ENCODE measurements around the gene SMC3.

Gene SMC3

GRCh38 chr10:110572862-110573261 lies 5.4 kb downstream of the SMC3 start:
- TF ChIP-seq EP300 (IDR thresholded peaks at IDR 0.05; ENCODE audit: borderline replicate concordance) (no peak), TCF12 (IDR thresholded peaks at IDR 0.05; ENCODE audit: low read depth) (no peak), TAF1 (IDR thresholded peaks at IDR 0.05; ENCODE audit: low read depth) (no peak), TEAD4 (IDR thresholded peaks at IDR 0.05) (no peak), FOXM1 (IDR thresholded peaks at IDR 0.05; ENCODE audit: borderline replicate concordance, low read depth) (no peak), CREB1 (IDR thresholded peaks at IDR 0.05; ENCODE audit: low read depth) (no peak), REST (IDR thresholded peaks at IDR 0.05; ENCODE audit: low read depth) (no peak), CEBPB (IDR thresholded peaks at IDR 0.05) (no peak), RAD21 (IDR thresholded peaks at IDR 0.05; ENCODE audit: low read depth) (no peak), ZBTB7A (IDR thresholded peaks at IDR 0.05; ENCODE audit: low read depth) (no peak), MAX (IDR thresholded peaks at IDR 0.05) (no peak), EGR1 (IDR thresholded peaks at IDR 0.05) (no peak), NFIC (IDR thresholded peaks at IDR 0.05) (no peak), YY1 (IDR thresholded peaks at IDR 0.05; ENCODE audit: low read depth) (no peak), USF1 (IDR thresholded peaks at IDR 0.05) (no peak)

GRCh38 chr10:110574420-110574819 lies 6.9 kb downstream of the SMC3 start:
- TF ChIP-seq USF1 (IDR thresholded peaks at IDR 0.05) (no peak), EP300 (IDR thresholded peaks at IDR 0.05; ENCODE audit: borderline replicate concordance) (no peak)

GRCh38 chr10:110576220-110576619 lies 8.7 kb downstream of the SMC3 start:
- TF ChIP-seq MAX (IDR thresholded peaks at IDR 0.05) (no peak), TCF12 (IDR thresholded peaks at IDR 0.05; ENCODE audit: low read depth) (no peak), TEAD4 (IDR thresholded peaks at IDR 0.05) (no peak), REST (IDR thresholded peaks at IDR 0.05; ENCODE audit: low read depth) (no peak), USF1 (IDR thresholded peaks at IDR 0.05) (no peak), TAF1 (IDR thresholded peaks at IDR 0.05; ENCODE audit: low read depth) (no peak), ZBTB7A (IDR thresholded peaks at IDR 0.05; ENCODE audit: low read depth) (no peak), RAD21 (IDR thresholded peaks at IDR 0.05; ENCODE audit: low read depth) (no peak), FOXM1 (IDR thresholded peaks at IDR 0.05; ENCODE audit: borderline replicate concordance, low read depth) (no peak), CREB1 (IDR thresholded peaks at IDR 0.05; ENCODE audit: low read depth) (no peak), CEBPB (IDR thresholded peaks at IDR 0.05) (no peak), YY1 (IDR thresholded peaks at IDR 0.05; ENCODE audit: low read depth) (no peak), EP300 (IDR thresholded peaks at IDR 0.05; ENCODE audit: borderline replicate concordance) (no peak), EGR1 (IDR thresholded peaks at IDR 0.05) (no peak), NFIC (IDR thresholded peaks at IDR 0.05) (no peak)

- no peak for TF ChIP-seq FOXM1 (IDR thresholded peaks at IDR 0.05; ENCODE audit: borderline replicate concordance, low read depth)
- TF ChIP-seq ZBTB7A (IDR thresholded peaks at IDR 0.05; ENCODE audit: low read depth), result no peak
- no peak for TF ChIP-seq EGR1 (IDR thresholded peaks at IDR 0.05)
- no peak for TF ChIP-seq YY1 (IDR thresholded peaks at IDR 0.05; ENCODE audit: low read depth)
- TF ChIP-seq RAD21 (IDR thresholded peaks at IDR 0.05; ENCODE audit: low read depth), result no peak
- TF ChIP-seq CREB1 (IDR thresholded peaks at IDR 0.05; ENCODE audit: low read depth), result no peak
- no peak for TF ChIP-seq TEAD4 (IDR thresholded peaks at IDR 0.05)
- TF ChIP-seq MAX (IDR thresholded peaks at IDR 0.05), result no peak
- TF ChIP-seq USF1 (IDR thresholded peaks at IDR 0.05), result no peak
- no peak for TF ChIP-seq REST (IDR thresholded peaks at IDR 0.05; ENCODE audit: low read depth)
- TF ChIP-seq CEBPB (IDR thresholded peaks at IDR 0.05), result no peak
Observed at GRCh38 chr10:110577056-110577455, 9.6 kb downstream of the SMC3 start.

Data from Ishikawa (cell line).